OCI-M2 (cell line): Measurements from ENCODE around the gene RNH1.
"Not testable (repeated sequence)": the region's sequence is repeated elsewhere in the genome, so short reads cannot be mapped to it uniquely, and the experiment has no call there.

Experiments
- DNase-seq: peaks from one replicate; lab custom pipeline; 2025; ENCODE audit not compliant: unreplicated experiment; lab: John Stamatoyannopoulos, UW

The RNH1 gene

DNA sequence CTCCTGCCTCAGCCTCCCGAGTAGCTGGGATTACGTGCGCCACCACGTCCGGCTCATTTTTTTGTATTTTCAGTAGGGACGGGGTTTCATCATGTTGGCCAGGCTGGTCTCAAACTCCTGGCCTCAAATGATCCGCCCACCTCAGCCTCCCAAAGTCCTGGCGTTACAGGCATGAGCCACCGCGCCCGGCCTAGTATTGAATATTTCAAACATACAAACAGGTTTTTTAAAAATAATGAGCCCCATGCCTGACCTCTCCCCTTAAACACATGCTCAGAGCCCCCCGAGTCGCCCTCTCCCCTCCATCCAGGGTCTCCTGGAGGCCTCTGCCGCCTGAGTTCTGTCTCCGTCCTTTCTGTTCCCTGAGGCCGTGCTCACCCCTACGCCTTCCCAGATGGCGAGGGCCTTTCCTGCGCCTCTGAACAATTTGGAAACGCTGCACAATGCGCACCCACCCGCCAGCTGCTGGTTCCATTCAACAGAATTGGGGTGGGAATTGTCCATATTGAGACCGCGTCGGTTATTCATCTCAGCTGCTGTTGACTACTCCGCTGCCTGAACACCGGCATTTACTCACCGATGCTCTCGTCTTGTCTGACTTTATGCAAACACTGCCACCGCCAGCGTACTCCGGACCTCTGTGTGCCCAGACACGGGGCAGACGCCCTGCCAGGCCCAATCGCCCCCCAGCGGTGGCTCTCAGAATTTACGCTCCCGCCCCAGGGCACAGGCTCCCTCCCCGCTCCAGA is 13.6 kb upstream of the RNH1 start:
- DNase-seq = no peak

DNA sequence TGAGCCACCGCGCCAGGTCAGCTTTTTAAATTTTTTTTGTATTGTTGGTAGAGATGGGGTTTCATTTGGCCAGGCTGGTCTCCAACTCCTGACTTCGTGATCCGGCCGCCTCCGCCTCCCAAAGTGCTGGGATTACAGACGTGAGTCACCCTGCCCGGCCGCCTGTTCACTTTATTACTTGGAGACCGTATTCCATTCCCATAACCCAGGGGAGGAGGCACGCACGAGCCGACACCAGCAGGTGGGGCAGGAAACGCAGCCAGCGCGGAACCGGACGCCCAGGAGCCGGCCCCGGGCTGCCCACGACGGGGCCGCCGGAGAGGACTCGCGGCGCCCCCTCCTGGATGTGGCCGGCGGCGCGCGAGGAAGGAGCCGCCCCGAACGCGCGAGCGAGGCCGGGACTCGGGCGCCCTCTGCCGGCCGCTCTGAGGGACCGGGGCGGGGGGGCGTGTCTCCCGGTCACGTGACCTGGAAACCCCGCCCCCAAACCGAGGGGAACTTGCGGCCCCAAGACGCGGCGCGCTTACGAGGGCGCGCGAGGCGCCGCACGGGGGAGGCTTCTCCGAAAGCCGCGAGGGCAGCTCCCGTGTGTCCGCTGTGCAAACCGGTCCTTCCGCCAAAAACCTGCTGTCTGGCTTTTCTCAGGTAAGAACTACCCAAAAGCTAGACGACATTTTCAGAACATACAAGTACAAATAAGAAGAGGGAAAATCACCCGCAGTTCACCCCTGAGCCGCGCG is 11.6 kb upstream of the RNH1 start:
- DNase-seq = no peak

DNA sequence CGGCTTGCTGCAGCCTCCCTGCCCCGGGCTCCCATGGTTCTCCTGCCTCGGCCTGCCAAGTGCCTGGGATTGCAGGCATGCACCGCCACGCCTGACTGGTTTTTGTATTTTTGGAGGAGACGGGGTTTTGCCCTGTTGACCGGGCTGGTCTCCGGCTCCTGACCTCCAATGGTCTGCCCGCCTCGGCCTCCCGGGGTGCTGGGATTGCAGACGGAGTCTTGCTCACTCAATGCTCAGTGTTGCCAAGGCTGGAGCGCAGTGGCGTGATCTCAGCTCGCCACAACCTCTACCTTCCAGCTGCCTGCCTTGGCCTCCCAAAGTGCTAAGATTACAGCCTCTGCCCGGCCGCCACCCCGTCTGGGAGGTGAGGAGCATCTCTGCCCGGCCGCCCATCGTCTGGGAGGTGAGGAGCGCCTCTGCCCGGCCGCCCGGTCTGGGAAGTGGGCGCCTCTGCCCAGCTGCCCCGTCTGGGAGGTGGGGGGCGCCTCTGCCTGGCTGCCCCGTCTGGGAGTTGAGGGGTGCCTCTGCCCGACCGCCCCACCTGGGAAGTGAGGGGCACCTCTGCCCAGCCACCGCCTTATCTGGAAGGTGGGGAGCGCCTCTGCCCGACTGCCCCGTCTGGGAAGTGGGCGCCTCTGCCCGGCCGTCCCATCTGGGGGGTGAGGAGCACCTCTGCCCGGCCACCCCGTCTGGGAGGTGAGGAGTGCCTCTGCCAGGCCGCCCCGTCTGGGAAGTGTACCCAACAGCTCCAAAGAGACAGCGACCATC is 10.1 kb upstream of the RNH1 start:
- not testable (repeated sequence) for DNase-seq

DNA sequence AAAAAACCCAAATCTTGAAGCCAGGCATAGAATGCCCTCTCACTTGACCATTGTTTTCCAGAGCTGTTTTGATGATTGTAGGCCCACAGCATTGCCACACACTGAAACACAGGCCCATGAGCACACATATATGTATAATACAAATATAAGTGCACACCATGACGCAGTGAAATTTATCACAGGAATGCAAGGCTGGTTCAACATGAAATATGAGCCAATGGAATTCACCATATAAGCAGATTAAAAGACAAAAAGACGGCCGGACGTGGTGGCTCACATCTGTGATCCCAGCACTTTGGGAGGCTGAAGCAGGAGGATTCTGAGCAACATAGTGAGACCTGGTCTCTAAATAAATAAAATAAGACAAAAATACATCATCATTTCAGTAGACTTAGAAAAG is 9.4 kb upstream of the RNH1 start:
- no peak for DNase-seq

DNA sequence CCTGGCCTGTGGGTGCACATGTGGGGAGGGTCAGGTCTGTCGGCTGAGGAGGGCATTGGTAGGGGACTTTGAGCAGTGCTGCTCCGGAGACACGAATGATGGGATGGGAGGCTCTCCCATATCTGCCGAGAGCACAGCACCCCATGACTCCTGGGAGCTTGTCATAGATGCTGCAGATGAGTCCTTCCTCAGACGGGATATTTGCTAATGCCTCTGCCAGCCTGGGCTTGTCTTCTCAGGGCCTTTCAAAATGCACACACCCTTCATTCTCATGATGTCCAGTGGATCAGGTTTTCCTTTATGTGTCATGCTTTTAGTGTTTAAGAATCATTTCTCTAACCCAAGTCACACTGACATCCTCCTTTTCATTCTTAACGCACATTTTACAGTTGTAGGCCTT is 8.1 kb upstream of the RNH1 start:
- DNase-seq = no peak

DNA sequence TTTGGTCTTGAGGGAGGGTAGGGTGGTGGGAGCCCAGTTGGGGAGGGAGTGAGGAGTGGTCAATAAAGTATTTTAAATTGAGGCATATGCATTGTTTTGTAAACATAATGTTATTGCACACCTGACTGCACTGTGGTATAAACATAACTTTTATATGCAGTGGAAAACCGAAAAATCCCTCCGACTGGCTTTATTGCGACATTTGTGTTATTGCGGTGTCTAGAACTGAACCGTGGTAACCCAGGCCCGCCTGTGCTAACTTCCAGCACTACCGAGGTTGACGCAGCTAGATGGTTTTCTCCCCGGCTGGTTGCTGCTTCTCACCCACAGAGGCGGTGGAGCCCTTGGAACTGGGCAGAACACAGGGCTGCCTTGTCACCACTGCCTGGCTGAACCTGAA is 7.6 kb upstream of the RNH1 start:
- DNase-seq = no peak

DNA sequence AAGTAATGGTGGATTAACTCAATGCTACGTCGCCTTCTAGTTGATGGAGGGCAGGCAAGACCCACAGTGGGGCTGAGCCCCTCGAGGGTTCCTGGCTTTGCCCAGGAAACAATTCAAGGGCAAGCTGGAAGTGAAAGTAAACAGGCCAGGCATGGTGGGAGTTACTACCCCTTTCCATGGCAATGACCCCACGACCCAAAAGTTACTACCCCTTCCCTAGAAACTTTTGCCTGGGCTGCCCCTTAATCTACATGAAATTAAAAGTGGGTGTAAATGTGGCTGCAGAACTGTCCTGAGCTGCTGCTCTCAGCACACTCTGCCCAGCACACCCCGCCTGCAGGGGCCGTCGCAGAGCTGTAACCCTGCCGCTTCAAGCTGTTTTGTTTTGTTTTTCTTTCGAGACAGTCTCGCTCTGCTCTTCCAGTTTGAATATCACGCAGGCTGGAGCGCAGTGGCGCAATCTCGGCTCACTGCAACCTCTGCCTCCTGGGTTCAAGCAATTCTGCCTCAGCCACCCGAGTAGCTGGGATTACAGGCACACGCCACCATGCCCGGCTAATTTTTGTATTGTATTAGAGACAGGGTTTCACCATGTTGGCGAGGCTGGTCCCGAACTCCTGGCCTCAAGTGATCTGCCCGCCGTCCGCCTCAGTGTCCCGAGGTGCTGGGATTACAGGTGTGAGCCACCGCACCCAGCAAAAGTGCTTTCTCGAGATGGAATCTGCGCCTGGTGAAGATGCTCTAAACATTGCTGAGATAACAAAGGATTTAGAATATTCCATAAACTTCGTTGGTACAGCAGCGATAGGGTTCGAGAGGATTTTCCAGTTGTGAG is 5.9 kb upstream of the RNH1 start:
- DNase-seq = no peak

DNA sequence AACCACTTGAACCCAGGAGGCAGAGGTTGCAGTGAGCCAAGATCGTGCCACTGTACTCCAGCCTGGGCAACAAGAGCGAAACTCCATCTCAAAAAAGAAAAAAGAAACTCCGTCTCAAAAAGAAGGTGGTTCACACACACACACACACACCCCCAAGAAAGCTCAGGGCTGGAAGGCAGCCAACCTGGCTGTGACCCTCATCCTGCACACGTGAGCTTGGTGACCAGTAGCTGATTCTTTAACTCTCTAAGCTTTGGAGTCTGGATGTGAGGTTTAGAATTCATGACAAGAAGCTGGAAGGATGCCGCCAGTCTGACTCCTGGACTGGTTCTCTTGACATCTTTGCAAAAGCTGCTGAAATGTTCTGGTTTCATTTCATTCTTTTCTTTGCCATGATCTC is 1.9 kb upstream of the RNH1 start:
- no peak for DNase-seq

DNA sequence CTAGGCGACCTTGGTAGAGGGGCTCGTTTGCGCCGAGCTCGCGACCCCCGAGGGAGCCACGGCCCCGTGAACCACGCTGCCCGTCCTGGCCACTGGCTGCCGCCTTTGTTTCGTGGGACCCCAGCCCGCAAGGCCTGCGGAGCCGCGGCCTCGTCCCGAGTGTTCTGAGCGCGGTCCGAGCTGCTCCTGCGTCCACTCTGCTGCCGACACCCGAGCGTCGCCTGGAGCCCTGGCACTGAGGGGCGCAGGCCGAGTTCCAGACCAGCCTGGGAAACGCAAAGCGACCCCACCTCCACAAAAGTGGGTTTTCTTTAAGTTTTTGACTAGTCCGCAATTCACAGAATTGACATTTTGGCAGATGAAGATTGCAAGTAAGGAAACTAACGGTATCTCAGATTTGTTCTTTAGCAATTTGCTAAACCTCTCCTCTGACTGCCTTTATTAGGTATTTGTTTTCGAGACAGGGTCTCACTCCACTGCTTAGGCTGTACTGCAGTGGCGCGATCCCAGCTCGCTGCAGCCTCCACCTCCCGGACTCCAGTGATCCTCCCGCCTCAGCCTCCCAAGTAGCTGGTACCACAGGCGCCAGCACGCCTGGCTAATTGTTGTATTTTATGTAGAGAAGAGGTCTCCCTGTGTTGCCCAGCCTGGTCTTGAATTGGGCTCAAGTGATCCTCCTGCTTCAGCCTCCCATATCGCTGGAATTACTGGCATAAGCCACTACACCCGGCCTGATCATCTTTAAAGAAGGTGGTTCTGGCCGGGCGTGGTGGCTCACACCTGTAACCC is 879 bp upstream of the RNH1 start:
- DNase-seq = no peak

DNA sequence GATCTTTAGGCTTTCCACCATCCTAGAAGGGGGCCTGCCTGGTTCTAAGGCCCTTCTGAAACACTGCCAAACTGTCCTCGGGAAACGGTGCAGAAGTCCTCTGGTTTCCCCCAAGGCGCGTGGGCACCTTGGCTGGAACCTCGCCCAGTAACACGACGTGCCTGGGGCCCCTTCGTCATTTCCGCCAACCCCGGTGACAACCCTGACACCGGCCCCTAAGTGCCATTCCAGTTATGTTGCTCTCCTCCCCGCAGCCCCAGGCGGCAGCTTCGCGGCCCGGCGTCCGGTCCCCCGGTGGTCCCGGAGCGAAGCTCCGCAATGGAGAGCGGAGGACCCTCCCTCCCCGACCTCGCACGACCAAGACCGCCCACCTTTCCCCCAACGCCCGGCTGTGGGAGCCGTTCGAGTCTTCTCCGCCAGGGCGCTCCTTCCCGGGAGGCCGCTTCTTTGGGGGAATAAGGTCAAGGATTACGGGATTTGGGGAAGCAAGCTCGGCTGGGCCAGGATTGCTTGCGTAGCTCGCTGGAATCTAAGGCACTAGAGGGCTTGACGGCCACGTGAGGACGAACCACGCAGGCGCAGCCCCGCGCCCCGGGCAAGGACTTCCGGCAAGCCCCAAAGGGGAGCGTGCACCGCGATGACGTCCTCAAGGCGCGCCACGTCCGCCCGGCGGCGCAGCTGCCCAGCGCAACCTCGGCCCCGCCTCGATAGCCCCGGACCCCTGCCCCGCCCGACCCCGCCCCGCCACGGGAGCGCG is 626 bp downstream of the RNH1 start:
- peak; percentile 75 for DNase-seq

DNA sequence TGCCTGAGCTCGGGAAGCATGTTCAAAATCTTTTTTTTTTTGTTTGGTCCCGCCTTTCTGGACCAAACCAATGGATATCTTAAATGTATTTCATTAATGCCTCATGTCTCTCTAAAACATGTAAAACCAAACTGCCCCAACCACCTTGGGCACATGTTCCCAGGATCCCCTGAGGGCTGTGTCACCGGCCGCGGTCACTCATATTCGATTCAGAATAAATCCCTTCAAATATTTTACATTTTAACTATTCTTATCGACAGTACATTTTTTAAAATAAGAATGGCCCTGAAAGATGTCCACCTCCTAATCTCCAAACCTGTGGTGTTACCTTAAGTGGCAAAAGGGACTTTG is 2.1 kb downstream of the RNH1 start:
- DNase-seq = no peak

DNA sequence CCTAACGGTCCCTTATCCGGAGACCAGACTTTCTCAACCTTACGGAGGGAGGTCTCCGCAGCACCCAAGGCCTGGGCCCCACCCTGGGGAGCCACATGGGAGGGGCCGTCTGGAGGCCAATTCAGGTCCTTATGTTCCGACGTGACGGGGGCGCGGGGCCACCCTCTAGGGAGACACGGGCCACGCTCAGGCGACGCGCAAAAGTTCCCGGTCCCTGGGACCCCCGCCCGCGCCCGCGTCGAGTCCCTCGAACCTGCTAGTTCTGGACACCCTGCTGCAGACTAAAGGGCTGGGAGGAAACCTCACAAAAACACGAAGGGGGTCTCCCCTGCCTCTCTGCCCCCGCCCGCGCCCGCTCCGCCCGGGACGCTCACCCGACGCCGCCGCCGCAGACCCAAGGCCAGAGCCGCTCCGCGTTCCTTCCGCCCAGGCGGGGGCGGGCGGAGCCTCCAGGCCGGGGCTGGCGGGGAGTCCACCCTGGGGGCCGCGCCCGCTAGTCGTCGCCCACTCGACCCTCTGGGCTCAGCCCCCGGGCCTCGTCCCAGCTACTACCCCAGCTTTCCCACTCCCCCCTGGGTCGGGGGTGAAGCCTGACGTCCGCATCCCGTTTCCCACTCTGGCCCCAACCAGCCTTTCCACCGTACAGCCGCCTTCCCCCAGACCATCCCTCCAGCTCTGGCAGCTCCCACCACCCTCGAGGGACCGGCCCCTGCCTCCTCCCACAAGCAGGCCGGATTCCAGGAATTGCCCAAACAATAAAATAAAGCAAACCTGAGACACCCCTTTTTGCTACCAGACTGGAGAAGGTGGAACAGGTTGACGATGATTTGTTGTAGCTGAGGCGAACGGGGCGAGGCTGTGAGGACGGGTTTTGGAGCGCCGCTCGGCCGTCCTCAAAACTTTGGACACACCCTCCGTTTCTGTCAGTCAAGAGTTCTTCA is 2.7 kb downstream of the RNH1 start:
- no peak for DNase-seq

DNA sequence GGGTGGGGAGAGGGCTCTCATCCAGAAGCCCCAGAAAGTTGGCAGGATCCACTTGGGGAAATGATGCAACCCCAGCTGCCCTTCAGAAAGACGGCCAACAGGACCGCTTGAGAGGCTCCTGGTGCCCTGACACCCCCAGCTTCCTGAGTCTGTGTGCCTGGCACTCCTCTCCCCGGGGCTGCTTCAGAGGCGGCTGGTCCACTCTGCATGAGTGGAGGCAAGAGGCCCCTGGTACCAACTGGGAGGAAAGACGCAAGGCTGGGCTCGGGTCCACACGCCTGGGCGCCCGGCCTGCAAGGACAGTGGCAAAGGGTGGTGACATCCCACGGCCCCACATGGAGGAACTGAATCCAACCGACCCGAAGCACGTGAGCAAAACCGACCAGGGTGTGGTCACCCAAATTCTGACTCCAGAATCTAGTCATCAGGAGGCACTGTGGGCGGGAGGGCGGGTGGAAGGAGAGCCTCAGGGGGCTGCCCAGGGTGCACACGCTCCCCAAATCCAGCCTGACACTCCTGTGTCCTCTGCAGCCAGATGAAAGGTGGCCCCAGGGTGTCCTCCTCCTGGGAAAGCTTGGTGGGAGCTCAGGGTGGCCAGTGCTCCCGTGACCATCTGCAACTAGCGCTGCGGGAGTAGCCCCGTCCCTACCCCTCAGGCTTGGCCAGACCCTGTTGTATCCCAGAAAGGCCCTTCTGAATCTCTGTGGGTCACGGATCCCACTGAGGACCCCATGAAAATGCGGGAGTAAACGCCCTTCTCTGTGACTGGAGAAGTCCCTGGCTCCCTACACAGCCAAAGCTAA is 3.7 kb downstream of the RNH1 start:
- no peak for DNase-seq

DNA sequence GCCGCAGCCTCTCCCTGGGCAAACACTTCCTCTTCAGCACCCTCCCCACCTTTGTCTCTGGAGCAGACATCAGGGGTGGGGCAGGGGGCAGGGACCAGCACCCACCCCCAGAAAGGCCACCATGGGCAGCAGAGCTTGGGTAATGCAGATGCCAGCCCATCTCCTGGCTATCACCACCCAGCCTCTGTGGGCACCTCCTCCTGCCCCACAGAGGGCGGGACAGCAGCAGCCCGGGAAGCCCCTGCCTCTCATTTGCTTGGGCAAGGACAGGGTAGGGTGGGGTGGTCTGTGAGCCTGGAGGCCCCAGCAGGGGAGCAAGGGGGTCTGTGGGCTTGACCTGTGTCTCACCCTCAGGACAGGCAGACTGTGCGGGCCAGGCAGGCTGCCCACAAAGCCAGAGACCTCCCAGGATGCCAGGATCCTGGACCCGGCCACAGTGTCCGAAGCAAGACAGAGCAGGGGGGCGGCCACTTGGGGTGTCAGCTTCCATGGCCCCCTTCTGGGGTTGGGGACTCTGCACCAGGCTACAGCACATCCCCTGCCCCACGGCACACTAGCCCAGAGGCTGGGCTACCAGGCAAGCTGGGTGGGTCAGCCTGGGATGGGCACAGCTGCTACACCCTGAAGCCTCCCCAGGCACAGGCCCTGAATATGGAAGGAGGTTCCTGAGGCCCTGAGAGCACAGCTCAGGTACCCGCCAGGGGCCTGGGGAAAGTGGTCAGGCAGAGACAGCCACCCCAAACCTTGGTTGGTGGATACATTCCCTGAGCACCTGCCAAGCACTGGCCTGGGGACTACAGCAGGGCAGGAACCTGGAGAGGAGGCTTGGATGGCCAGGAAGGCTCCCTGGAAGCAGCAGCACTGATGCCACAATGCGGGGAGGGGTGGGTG is 4.5 kb downstream of the RNH1 start:
- DNase-seq = no peak

DNA sequence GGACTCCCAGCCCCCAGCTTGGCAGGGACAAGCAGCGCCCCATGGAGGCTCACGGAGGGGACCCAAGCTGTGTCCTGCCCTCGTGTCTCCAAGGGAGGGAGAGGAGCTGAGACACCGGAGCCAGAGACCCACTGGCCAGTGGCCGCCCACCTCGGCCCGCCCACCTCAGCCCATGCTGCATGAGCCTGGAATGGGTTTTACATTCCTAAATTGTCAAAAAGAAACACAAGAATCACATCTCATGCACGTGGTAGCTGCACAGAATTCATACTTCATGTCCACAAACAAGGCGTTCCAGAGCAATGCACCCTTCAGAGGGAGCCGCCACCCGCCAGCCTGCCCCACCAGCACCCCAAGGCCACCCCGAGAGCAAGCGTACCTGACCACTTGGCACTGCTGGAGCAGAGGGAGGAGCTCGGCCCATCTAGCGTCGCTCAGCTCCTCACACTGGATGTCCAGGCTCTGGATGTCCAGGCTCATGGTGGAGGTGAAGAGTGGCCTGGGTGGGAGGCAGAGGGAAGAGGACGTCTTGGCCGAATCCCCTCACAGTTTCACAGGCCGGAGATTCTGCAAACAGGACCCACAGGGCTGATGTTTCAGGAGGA is 5.3 kb downstream of the RNH1 start:
- DNase-seq = no peak

DNA sequence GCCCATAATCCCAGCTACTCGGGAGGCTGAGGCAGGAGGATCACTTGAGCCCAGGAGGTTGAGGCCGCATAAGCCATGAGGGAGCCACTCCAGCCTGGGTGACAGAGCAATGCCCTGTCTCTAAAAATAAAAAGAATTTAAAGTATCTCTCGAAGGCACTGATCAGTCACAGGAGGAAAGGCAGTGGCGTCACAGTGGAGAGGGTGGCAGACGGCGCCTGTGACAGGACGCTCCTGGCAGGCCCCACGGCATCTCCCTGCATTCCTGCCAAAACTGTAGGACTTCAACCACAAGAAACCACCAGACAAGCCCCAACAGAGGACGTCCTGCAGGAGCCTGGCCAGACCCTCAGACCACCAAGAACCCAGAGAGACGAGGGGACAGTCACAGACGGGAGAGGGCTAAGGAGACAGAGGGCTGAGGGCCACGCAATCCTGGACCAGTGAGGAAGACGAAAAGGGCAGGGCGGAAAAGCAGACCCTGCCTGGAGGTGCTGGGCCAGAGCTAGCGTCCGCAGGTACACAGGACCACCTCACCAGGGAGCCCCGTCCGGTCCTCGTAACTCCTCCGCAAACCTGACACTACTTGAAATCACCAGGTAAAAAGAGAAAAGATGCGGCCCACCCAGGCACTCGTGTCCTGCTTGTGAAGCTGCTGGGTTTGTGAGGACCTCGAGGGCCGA is 5.9 kb downstream of the RNH1 start:
- no peak for DNase-seq
